ENCODE results near the gene SF3B1.

DNA sequence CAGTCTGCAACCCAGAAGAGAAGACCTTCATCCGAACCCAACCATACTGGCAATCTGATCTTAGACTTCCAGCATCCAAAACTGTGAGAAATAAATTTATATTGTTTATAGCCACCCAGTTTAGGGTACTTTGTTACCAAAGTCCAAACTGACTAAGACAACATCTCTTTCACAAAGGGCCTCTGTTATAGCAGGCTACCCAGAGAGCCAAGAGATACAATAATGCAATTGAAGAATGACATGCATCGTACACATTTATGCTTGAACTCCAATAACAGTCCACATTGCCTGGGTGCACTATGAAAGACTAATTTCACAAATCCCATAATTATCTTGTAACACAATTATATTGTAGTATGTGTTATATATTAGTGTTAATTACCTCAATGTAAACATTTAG is 85.1 kb downstream of the SF3B1 start:
- TF ChIP-seq, protein P1, sequence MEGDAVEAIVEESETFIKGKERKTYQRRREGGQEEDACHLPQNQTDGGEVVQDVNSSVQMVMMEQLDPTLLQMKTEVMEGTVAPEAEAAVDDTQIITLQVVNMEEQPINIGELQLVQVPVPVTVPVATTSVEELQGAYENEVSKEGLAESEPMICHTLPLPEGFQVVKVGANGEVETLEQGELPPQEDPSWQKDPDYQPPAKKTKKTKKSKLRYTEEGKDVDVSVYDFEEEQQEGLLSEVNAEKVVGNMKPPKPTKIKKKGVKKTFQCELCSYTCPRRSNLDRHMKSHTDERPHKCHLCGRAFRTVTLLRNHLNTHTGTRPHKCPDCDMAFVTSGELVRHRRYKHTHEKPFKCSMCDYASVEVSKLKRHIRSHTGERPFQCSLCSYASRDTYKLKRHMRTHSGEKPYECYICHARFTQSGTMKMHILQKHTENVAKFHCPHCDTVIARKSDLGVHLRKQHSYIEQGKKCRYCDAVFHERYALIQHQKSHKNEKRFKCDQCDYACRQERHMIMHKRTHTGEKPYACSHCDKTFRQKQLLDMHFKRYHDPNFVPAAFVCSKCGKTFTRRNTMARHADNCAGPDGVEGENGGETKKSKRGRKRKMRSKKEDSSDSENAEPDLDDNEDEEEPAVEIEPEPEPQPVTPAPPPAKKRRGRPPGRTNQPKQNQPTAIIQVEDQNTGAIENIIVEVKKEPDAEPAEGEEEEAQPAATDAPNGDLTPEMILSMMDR (IDR thresholded peaks at IDR 0.05): no peak
- no peak for TF ChIP-seq EP300 (IDR thresholded peaks at IDR 0.05)
- no peak for TF ChIP-seq POLR2AphosphoS5 (IDR thresholded peaks at IDR 0.05)

Data from gastroesophageal sphincter (tissue), 3 donors.